22Rv1 (cell line): ENCODE measurements around the gene RBM41.

ENCODE experiments used
- H3K27ac ChIP-seq: fragments of 450-650 bp; 2 replicates; pipeline ENCODE4 v1.5.1; 2017
- CTCF ChIP-seq: fragments of 450-650 bp; IDR thresholded peaks from 2 replicates; pipeline ENCODE4 v1.5.1; 2017; ENCODE audit warnings: mild to moderate bottlenecking
- ZFX ChIP-seq: fragments of 450-650 bp; IDR thresholded peaks from 2 replicates; pipeline ENCODE4 v1.6.1; 2017; ENCODE audit warnings: antibody characterized with exemption, borderline replicate concordance

Gene RBM41

DNA sequence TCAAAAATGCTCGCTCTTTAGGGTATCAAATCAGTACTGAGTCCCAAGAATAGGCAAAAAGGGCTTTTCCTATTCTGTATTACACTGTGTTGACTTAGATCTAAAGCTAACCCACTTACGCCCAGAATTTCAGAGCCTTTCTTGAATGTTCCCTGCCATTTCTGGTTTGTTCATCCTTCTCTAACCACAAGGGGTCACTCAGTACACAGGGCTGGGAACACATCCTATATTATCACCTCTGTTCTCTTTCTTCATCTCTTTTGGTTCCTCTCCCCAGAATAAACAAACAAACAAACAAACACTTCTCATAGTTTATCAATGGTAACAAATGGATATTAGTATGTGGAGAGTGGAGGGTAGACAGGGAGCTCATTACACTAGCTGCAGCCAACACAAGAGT, 93.1 kb downstream of the RBM41 start:
- H3K27ac ChIP-seq = no peak overlapping the region
- TF ChIP-seq CTCF = peak; percentile 72
- TF ChIP-seq ZFX = no peak

- H3K27ac ChIP-seq = no peak overlapping the region
- no peak for TF ChIP-seq ZFX
Measured at GRCh38 chrX:107014936-107015335, 103.7 kb downstream of the RBM41 start.
